GM12892 (cell line): Measurements from ENCODE around the gene FXYD7.

Source experiments
- POLR2A ChIP-seq: IDR thresholded peaks from 2 replicates; pipeline ENCODE4 v1.6.1; 2011; ENCODE audit warnings: low read depth, low read length, control low read depth
- POLR2AphosphoS5 ChIP-seq: IDR thresholded peaks from 2 replicates; pipeline ENCODE4 v1.6.1; 2011; ENCODE audit warnings: low read depth, low read length, control low read depth

DNA sequence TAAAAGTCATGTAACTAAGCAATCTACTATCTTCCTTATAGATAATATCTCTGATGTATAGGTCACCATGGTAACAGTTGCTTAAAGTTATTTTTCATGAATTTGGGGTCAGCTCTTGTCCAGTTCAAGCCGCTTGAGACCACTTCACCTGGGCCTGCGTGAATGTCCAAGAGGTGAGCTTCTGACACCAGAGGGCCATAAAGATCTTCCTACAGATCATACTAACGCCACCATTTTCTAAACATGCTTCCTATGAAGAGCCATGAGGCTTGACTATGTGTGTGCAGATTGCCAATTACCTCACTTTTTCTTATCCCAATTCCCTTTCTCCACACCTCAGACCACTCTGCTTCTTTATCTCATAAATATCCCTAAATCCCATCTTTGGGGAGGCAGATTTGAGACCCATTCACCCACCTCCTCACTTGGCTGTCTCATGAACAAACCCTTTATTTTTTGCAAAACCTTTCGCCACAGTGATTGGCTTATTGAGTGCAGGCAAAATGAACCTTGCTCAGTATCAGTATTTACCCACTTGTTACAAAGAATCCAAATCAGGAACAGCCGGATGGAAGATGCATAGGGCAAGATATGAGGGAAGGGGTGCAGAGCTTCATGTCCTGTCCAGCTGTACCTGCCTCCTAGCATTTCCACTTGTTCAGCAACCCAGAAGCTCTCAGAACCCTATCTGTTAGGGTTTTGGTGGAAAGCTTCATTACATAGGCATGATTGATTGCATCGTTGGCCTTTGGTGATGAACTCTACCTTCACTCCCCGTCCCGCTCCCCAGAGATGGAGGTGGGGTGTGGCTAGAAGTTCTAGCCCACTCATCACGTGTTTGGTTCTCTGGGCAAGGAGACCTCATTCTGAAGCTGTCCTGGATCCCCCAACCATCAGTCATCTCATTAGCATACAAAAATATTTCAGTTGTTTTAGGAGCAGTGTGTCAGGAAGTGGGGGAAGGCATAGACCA is 51.2 kb downstream of the FXYD7 start:
- TF ChIP-seq POLR2A, result no peak
- TF ChIP-seq POLR2AphosphoS5, result no peak
